GM18499 (cell line): ENCODE measurements around the gene VSTM5.

Source experiments
- ATAC-seq: cut with Tn5 transposase; IDR thresholded peaks from one replicate; pipeline ENCODE4 v1.9.1; 2021; ENCODE audit warnings: moderate number of reproducible peaks; ENCODE audit not compliant: insufficient read depth, unreplicated experiment

VSTM5 gene

DNA sequence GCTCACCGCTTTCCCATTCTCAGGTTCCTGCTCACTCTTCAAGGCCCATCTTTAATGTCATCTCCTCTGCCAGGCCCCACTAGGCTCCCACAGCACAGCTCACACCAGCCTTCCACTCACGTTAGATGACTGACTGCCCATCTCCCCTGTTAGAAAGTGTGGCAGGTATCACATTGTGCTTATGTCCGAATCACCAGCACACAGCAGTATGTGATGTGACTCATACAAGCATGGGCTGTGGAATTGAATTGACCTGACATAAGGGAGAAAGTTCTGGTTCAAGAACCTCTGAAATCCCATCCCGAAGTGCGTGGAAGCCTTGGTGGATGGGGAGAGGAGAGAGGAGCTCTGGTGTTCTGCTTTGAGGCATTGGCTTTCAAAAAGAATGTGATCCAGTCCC lies 6.5 kb downstream of the VSTM5 start:
- no peak for ATAC-seq

DNA sequence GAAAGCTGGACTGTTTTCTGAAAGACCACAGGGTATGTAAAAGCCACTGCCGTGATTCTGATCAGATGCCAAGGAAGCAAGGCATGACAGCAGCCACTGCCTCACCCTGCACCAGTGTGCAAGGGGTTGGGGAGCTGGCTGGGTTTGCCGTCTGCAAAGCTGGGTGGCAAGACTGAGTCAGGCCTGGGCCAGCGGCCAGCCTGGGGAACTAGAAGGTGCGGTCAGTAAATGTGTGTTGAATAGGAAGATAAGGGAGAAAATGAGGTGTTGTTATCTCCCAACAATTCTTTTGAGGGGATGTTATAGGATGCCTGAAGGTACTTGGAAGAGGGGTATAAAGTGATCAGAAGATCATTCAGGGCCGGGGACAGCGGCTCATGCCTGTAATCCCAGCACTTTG lies 8.0 kb downstream of the VSTM5 start:
- ATAC-seq, result no peak

DNA sequence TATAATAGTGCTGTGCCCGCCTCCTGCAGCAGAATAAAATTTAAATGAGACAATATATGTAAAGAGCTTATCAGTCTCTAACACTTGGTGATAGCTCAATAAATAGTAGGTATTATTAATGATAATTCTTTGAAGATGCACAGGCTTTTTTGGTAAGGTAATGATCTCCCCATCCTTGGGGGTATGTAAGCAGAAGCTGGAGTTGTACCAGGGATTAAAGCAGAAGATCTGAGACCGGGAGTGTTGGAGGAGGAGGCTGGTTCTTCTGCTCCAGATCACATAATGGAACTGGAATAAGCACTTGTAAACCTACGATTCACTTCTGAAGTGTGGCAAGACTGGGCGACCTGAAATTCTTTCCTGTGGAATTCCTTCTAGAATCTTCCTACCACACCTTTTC lies 8.4 kb downstream of the VSTM5 start:
- no peak for ATAC-seq

DNA sequence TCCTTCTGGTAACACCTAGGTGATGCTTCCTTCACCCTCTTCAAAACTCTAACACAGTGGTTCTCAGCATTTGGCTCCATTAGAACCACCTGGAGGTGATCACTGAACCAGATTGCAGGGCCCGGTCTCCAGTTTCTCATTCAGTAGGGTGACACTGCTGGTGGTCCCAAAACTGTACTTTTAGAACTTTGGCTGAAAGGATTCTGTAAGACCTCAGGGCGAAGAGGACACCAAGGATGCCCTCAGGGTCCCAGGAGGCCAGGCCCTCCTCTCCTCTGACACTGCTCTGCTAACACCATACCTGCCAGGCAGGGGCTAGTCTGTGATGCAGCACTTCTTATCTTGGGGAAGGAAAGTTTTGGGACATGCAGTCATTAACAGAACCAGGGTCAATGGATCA lies 9.0 kb downstream of the VSTM5 start:
- ATAC-seq, result no peak

DNA sequence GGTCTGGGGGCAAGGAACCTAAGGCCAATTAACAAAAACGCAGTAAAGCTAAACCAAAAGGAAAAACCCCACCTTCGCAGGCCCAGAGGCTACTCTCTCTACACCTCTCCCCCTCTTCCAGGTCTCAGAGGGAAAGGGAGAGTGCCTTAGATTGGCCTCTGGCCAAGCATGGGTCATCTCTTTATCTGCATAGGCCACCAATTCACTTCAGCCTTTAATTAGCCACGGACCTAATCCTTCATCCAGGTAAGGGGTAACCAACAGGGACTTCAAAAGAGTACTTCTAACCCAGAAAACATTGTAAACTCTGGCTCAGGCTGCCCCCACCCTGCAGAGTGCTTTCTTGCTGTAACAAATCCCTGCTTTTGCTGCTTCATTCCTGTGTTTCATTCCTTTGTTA lies 9.4 kb downstream of the VSTM5 start:
- ATAC-seq, result no peak

DNA sequence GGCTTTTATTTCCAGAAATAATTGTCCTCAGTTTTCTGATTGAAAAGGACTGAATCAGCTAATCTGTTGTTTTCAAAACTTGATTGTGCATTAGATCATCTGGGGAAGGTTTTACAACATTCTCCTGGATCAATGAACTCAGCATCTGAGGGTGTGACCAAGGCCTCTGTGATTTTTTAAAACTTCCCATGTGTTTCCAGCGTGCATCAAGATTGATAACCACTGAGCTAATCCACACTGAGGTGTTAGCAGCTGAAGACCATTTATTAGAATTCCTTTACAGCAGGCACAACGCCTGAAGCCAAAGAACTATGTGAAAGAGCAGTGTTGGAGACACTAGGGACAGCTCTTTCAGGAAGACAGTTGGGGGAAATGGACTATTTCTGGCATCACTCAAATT lies 10.2 kb downstream of the VSTM5 start:
- ATAC-seq, result no peak

DNA sequence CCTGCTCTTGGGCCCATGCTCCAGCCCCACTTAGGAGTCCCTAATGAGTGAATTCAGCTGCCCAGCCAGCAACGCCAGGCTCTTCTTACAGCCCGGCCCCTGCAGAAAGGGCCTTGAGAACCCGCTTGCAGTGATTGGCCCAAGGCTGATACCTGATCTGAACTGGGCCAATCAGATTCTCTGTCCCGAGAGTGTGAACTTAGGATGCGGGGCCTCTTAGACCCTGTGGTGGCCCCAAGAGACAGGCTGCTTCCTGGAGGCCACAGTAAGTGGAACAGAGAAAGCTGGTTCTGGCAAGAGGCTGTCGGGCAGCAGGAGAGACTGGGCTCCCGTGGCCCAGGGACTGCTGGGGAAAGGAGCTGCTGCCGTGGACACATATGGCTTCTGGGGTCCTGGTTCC lies 11.5 kb downstream of the VSTM5 start:
- ATAC-seq, result no peak

DNA sequence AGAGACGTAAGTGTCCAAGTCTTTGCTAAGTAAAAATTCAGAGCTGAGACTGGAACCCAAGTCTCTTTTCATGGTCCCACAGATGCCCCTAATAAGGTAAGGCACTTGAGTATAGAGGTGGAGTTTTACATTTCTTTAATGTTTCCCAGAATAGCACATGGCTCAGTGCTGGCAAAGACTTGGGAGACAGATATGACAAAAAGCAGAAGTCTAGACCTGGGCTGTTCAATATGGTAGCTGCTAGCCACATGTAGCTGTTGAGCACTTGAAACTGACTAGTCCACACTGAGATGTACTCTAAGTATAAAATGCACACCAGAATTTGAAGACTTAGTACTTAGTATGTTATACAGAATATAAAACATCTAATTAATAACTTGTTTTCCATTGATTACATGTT lies 17.6 kb downstream of the VSTM5 start:
- no peak for ATAC-seq

DNA sequence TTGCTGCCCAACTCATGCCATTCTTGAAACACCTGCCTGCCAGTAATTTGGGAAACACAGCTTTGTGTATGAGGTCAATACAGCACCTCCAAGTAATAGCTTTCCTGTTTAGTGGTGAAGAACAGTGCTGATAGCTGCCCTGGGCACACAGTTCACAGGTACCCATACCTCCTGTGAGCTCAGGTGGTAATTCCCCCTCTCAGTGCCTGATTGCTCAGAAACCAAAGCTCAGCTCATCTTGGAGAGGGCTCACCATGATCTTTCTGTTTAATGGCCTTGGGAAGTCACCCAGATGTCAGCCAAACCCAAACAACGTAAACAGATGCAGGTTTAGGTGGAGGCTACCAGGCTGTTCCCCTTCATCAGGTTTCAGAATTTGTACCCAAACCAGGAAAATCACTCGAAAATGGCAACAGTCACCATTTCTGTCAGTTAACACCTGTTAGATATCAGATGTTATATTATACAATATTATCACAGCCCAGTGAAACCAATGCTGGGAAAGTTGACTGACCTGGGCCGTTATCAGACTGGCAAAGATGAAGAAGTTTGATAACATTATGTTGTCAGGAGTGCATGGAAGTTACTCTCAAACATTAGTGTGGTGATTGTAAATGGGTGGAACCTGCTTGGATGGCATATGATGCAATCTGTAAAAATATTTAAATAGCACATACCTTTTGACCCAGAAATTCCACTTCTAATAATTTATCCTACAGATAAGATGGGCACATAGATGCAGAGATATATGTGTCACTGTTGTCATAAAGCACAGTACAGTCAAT lies 18.9 kb downstream of the VSTM5 start:
- ATAC-seq, result no peak

DNA sequence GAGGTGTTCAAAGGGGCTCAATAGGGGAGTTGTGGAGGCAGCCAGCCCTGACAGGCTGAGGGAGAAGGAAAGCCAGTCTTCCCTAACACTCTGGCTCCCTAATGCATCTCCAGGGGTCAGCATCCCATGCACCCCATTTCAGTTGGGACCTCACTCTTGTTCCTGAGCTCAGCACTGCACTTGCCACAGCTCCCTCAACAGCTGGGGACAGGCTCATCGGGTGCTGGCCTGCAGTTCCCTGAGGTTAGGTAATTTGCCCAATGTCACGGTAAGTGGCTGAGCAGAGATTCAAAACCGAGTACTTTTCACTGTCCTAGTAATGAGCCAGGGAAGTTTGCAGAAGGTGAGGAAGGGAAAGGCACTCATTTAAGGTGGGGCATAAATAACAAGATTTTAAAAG lies 20.8 kb downstream of the VSTM5 start:
- no peak for ATAC-seq

DNA sequence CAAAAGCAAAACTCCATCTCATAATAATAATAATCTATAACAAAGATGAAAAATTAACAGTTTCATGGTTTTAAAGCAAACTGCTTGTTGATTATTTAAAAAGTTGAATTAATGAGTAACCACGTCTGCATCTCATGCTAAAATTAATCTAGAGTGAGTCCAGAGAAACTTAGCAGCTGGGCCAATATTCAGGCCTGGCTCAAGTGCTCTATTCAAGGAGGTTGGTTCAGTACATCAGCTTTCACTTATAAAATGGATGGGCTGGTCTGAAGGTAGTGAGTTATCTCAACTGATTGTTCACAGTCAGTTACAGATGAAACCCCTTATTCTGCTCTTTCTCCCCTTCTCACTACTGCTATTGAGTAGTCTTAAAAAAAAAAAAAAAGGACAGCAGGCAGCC lies 23.1 kb downstream of the VSTM5 start:
- ATAC-seq, result no peak

DNA sequence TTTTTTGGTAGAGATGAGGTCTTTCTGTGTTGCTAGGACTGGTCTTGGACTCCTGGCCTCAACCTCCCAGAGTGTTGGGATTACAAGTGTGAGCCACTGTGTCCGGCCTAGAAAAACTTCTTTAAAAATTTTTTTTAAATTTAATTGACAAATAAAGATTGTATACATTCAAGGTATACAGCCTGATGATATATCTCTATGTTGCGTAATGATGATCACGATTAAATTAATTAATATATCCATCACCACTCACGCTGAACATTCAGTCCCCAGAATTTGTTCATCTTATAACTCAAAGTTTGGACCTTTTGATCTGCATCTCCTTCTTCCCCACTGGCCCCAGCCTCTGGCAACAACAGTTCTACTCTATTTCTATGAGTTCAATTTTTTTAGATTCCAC lies 27.2 kb downstream of the VSTM5 start:
- ATAC-seq, result no peak

DNA sequence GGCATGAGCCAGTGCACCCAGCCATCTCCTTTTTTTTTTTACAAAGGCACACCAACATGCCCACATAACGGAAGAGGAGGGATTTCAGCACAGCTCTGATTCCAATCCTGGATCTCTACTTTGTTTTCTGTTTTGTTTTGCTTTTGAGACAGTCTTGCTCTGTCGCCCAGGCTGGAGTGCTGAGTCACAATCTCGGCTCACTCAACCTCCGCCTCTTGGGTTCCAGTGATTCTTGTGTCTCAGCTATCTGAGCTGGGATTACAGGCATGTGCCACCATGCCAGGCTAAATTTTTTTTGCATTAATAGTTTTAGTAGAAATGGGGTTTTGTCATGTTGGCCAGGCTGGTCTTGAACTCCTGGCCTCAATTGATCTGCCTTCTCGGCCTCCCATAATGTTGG lies 28.1 kb downstream of the VSTM5 start:
- no peak for ATAC-seq

DNA sequence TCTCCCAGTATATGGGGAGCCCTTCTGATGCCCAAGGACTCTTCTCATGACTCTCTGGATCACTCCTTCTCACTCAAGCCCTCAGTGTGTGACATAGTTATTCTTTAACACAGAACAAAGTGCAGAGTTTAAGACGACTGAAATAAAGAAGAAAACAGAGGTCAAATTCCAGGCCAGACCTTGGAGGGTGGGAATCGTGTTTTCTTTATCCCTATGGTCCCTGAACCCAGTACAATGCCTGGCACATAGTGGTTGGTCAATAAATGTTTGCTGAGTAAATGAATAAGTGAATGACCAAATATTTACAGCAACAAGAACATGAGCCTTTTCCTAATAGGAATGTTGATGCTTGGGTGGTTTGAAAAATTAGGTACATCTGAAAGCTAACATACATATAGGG lies 28.8 kb downstream of the VSTM5 start:
- ATAC-seq, result no peak

DNA sequence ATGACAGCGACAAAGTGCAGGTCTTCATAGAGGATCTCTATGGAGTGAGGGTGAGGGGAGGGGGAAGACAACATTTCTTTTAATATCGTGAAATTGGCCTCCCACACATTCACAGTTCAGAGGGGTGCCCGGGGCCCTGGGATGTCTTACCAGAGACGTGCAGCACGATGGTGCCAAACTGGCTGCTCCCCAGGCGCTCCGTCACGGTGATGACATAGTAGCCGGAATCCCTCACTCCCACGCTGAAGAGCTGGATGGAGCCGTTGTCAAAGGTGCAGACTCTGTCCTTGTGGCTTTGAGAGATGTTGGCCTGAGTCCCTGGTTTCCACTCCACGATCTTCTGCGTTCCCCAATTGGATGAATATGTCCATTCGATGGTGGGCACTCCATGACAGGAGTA lies 29.6 kb downstream of the VSTM5 start:
- no peak for ATAC-seq

DNA sequence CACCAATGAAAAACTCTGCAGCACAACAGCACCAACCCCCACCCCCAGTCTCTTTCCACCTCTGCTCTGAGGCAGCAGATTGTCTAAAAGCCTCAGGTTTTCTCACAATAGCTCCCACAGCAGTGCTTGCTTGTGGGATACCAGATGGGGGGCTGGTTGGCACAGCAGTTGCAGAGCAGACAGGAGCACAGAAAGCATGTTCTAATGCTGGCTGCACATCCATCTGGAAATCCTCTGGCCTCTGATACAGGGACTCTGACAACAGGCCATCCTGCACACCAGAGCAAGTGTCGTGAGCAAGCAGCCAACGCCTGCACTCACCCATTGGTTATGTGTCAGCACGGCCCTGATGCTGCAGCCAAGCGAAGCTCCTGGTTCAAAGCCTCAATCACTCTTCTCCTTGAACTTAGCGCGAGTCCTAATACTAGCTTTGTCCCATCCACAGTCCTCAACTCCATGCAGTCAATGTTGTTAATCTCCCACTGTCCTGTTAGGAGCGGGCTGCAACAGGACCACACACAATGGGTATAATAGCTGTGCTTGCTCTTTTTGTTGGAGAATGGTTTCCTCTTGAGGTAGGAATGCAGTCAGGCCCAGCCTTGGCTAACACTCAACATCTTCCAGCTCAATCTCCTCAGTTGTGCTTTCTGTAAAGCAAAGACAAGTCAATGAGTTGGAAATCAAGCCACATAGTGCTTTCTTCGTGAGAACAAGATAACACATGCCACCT lies 30.3 kb downstream of the VSTM5 start:
- no peak for ATAC-seq

DNA sequence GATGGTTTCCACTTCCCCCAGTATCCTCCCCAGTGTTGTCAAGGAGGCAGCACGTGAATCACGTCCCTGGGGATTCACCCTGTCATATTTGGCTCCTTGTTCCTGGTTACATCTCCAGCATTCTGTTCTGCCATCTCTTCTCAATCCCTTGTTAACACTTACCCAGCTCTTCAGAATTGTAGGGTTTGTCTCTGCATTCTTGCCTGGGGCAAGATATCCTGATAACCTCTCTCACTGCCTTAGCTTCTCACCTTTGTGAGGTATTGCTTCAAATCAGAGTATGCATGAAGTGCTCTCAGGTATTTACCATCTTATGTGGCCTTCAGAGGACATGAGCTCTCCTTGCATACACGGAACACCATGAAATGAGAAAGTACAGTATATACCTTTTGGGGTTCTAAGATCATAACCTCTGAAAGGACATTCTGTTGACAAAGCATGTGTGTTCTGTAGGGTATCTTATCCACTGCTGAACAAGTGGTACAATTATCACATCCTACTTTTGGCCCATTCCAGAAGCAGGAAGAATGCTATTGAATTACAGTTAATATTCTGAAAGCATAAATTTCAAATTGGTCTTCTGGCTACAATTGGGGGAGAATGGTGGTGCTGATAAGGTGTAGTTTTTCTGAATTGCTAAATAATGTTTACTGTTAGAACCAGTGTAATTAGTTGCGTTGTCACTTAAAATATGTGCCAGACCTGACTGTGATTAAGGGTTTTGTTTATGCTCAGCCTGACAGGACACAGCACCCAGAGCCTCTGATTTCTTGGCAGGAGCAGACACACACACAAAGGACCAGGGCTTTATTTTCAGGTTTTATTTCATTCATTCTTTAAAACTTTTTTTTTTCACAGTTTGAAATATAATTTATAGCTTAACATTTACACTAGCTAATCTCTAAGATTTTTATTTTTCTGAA lies 32.7 kb downstream of the VSTM5 start:
- no peak for ATAC-seq

DNA sequence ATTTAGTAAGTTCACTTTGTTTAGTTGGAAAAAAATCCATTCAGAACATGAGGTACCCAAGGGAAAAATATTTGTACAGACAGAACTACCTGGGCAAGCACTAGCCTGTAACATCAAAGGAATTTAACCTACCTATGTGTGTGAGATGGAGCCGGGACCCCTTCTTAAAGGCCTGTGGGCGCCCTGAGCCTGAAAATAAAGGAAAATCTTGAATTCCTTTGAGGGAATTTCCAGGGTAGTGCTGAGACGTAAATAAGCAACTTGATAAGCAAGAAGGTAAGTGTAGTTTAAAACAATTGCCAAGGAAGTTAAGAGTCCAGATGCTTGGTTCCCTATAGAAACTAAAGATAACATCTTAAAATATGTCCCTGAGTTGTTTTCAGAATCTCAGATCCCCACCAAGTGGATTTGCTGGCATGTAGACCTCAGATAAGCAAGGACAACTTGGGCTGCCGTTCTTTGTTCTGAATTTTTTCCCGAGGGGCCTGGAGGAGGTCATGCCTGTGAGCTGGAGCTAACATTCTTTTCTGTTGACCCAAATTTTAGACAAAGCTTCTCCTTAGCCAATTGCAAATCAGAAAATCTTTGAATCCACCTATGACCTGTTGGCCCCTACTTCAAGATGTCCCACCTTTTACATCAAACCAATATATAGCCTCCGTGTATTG lies 35.3 kb downstream of the VSTM5 start:
- no peak for ATAC-seq

DNA sequence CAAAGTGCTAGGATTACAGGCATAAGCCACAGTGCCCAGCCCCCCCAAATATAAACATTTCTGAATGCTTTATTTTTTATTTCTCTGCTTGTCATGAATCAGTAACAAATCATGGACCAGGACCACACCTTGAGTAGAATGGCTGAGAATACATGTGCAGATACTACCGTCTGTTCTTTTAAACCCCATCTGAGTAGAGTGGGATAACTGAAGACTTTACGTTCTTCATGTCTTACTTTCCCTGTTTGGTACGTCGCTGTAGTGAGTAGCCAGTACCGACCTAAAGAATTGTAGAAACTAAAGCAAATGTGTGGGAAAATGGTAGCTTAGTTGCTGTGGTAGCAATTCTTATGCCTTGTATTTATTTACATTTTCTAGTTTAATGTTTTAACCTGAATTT lies 36.4 kb downstream of the VSTM5 start:
- no peak for ATAC-seq

DNA sequence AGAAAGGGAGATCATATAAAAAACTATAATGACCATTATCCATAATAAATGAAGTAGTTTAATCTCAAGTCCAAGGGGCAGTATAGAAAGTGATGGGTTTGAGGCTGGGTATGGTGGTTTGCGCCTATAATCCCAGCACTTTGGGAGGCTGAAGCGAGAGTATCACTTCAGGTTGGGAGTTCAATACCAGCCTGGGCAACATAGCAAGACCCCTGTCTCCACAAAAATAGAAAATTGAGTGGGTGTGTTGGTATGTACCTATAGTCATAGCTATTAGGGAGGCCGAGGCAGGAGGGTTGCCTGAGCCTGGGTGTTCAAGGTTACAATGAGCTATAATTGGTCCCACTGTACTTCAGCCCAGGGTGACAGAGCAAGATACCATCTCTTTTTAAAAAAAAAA lies 42.4 kb downstream of the VSTM5 start:
- ATAC-seq, result no peak

DNA sequence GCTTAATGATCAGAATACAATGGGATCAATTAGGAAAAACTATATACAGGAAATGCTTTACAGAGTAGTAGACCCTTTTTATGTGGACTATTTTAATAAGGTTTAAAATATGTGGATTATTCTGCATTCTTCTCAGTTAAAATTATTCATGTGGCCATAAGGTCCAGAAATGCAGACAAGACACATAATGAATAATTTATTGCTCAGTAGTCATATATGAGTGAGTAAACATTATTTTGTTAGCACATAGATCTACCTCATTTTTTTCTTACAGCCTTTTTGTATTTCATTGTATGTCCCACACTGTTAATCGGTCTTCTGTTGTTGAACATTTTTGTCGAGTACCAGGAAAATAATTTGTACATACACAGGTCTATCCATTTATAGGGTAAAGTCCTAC lies 45.5 kb downstream of the VSTM5 start:
- ATAC-seq, result no peak
